ENCODE measurements around the gene RAB3A.
"Not testable (repeated sequence)": the region's sequence is repeated elsewhere in the genome, so short reads cannot be mapped to it uniquely, and the experiment has no call there.

The RAB3A gene

DNA sequence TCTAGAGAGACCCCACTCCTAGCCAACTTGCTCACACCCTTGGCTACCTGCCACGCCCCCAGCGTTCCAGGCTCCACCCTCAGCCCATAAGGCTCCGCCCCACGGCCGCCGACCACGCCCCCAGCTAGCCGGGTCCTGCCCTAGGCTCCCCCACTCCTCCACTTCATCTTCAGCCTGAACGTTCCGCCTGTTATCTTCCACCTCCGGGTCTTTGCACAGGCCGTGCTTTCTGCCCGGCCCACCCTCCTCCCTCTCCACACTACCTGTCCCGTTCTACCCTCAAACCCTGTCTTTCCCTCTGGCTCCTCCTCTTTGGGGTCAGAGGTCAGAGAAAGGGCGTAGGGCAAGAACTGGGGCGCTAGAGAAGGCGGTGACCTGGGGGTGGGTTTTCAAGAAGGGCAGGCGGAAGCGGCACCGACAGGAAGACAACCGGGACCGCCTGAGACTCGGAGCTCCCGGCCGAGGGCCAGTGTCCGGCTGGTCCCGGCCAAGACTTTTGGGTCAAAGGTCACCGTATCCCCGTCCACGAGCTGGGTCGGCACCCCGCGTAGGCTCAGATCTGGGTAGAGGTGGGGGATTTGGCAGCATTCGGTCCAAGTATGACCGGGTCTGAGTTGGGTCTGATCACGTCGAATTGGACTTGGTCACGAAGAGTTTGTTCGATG, 20.1 kb upstream of the RAB3A start:
- DNase-seq (ENCODE audit: low read depth), result no peak

DNA sequence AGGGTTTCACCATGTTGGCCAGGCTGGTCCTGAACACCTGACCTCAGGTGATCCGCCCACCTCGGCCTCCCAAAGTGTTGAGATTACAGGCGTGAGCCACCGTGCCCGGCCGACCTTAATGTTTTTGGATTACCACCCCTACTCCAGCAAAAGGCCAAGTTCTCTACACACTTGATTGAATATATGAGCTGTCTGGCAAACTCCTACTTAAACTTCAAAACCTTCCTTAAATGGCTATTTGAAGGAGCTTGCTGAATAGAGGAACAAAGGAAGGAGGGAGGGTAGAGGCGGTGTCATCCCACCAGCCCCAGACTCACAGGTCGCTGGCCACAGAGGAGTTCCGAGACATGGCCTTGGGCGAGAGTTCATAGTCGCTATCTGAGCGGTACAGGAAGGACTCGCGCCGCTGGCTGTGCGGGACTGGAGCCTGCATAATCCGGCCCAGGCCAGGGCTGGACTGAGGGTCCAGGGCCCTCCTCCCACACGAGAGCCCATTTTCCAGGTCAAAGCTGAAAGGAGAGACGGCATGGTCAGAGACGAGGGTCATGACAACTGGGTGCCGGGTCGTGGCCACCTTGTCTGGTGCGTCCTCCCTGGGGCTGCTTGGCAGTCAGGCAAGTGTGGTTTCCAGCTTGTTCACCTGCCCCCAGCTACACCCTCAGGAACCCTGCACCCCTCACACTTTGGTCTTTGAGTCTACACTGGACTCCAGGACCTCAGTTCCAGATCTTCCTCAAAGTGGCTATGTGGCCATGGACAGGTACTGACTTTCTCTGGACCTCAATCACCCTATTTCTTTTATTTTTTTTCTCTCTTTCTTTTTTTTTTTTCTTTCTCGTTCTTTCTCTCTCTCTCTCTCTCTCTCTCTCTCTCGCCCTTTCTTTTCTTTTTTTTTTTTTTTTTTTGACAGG, 18.2 kb upstream of the RAB3A start:
- DNase-seq (ENCODE audit: low read depth), result no peak

DNA sequence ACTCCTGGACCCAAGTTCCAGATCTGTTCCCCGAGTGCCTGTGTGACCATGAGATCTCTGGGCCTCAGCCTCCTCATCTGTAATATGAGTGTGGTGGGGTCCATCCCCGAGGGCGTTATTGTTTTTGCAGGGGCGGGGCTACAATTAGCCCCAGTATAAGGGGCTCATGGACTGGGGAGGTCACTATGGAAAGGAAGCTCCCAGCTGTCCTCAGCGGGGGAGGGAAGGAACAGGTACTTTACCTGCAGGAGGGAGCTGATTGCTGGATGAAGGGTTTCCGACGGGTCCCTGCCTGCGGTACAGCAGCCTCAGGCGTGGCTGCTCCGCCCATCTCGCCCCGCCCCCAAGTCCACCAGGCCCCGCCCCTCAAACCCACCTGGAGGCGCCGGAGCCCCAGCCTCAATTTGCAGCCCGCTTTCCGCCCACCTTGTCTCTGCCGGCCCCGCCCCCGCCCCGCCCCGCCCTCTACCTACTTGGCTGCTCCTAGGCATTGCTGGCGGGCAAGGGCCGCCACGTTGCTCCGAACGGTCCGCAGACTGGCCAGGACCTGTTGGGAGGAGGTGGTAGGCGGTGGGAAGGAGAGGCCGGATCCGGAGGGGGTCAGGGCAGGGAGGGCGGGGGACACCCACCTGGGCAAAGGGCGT, 16.9 kb upstream of the RAB3A start:
- DNase-seq (ENCODE audit: low read depth), result no peak

DNA sequence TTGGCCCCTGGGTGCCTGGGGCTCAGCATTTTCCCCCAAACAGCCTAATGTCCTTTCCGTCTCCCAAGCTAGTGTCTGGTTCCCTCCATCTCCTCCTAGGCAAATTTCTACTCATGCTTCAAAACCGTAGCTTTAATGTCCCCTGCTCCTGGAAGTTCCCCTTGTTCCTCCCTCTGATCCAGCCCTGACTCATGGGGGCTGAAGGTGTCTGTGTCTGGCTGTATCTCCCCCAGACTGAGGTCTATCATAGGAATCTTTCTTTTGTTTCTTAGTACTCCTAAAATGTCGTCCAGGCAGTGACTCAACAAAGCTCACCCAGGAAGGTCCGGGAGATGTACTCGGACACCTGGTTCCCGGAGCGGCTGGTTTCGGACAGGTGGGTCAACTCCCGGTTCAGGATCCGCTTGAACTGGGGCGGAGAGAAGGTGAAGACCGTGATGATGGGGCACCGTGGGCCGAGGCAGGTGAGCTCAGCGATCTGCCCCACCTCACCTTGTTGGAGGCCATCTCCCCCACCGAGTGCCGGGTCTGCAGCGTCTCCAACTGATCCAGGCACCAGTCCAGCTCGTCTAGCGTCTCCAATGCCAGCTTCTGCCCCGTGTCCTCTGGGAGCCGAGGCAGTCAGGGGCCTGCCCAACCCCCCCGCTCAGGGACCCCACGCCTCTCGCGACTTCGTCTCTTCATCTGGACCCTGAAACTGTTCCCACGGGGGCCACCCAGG, 16.2 kb upstream of the RAB3A start:
- DNase-seq (ENCODE audit: low read depth), result no peak

DNA sequence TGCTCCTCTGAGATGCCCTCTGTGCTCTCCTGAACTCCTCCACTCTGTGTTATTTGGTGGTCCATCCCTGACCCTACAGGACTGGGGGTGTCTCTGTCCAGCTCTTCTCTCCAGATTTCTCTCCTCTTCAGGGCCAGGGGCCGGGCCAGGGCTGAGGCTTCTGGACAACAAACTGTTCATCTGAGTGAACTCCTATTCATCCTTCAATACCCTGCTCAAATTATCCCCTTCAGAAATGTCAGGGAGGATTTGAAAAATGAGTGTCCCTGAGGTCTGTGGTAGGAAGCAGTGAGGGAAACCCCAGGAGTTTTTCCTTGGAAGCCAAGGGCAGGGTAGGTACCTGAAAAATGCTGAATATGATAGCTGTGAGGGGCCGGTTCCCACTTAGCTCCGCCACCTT, 14.8 kb upstream of the RAB3A start:
- DNase-seq (ENCODE audit: low read depth), result no peak

DNA sequence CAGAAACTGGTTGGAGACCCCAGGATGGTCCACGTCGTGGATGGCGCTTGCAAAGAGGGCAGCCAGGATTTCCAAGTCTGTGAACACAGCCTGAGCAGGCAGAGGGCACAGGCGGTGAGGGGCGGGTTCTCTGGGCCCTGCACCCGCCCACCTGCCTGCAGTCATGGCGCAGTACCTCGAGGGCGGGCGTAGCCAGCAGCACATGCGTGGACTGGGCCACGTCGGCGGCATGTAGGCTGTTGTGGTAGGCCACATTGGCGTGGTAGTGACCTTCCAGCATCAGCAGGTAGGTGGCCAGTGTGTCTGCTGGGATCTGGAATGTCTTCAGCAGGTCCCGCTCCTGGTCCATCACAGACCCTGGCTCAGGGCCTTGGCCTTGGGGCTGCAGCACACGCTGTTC, 14.3 kb upstream of the RAB3A start:
- DNase-seq (ENCODE audit: low read depth), result no peak

DNA sequence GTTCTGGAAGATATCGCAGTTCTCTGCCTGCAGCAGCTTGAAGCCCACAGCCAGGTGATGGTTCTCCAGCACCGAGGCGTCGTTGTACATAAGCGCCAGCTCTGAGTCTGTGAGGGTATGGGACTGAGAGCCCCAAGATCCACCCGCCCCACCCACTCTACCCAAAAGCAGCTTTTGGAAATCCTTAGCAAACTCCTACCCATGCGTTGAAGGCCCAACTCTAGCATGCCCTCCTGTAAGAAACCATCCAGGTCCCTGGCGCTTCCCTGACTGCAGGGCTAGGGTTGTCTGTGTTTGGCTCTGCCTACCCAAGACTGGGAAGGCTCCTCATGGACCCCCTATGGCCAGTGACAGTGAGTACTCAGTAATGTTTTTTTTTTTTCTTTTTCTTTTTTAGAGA, 12.9 kb upstream of the RAB3A start:
- no peak for DNase-seq (ENCODE audit: low read depth)

DNA sequence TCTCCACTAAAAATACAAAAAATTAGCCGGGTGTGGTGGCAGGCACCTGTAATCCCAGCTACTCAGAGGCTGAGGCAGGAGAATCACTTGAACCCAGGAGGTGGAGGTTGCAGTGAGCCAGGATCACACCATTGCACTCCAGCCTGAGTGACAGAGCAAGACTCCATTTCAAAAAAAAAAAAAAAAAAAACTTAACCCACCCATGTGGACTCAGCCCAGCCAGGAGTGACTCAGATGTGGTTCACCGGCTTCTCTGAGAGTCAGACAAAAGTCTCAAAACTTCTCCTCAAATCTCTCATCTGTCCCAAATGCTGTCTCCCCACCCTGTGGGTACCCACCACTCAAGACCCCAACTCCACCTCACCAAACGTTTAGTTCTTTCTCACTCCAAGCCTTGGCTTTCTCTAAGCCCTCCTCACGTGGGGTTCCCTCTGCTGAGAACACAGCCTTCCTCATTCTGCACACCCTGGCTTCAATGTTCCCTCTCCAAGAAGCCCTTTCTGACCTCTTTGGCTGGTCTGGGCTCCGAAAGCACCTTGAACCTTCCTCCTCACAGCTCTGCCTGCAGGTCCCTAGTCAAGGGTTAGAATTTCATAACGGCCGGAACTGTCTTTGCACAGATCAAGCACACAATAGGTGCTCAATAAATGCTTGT, 11.1 kb upstream of the RAB3A start:
- DNase-seq (ENCODE audit: low read depth), result no peak

DNA sequence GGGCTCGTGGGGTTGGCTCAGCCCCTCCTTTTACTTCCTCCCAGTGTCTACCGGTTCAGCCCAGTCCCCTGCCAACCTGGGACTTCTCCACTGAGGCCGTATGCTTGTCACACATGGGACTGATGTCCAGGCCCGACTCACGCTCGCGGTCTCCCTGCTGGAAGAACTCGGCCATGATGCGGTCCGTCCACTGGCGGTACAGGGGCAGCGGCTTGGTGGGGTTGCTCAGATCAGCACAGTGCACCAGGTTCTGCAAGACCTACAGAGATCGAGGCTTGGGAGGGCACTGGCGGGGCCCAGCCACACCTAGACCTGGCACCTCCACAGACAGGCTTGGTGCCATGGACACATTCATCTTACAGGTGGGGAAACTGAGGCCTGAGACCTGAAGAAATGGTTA, 7.8 kb upstream of the RAB3A start:
- no peak for DNase-seq (ENCODE audit: low read depth)

DNA sequence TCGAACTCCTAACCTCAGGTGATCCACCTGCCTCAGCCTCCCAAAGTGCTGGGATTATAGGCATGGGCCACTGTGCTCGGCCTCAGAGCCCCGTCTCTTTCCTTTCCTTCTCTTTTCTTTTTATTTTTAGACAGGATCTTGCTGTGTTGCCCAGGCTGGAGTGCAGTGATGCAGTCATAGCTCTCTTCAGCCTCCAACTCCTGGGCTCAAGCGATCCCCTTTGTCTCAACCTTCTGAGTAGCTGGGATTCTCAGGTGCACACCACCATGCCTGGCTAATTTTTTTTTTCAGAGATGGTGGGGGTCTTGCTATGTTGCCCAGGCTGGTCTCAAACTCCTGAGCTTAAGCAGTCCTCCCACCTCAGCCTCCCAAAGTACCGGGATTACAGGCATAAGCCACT, 6.1 kb upstream of the RAB3A start:
- DNase-seq (ENCODE audit: low read depth), result not testable (repeated sequence)

DNA sequence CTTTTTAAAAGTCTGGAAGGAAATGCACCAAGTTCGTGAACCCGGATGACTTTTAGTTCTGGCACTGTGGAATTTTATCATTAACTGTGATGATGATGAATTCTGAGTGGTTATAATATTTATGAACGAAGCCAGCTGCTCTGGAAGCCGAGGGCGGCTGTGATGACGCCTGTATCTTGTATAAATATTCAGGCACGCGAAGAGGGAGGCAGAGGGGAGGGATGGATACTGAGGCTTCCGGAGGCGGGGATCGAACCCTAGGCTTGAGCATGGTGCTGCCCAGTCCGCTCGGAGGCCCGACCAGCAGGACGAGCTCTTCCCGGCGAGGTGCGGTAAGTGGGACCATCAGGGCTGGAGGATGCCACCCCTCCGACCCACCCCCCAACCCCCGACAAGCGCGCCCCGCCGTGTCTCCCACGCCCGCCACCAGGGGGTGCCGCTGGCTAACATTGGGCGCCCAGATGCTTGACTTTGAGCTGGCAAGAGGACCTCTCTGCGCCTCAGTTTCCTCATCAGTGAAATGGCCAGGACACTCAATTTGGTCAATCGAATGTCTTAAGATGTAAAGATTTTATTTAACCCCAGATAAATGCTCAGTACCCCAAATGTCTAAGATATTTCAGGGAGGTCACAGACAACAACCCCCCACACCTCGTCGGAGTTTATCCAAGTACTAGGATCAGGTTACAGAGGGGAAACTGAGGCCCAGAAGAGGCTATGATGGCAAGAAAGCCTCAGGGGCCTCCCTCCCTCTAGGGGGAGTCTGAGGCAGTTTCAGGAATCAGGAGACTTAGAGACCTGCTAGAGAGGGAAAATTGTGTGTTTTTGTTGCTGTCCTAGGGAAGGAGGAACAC, 4.5 kb upstream of the RAB3A start:
- peak; percentile 61 for DNase-seq (ENCODE audit: low read depth)

DNA sequence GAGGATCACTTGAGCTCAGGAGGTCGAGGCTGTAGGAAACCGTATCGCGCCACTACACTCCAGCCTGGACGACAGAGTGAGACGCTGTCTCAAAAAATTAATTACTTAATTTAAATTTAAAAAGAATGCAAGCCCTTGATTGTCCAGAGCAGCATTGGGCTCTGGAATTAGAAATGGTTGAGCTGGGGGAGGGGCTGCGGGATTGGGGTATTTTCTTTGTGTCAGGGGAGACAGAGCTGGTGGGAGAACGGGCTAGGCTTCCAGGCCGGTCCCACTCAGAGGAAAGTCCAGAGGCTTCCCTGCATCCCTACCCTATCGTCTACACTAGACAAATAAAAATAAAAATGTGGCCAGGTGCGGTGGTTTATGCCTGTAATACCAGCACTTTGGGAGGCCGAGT, 2.2 kb upstream of the RAB3A start:
- no peak for DNase-seq (ENCODE audit: low read depth)

DNA sequence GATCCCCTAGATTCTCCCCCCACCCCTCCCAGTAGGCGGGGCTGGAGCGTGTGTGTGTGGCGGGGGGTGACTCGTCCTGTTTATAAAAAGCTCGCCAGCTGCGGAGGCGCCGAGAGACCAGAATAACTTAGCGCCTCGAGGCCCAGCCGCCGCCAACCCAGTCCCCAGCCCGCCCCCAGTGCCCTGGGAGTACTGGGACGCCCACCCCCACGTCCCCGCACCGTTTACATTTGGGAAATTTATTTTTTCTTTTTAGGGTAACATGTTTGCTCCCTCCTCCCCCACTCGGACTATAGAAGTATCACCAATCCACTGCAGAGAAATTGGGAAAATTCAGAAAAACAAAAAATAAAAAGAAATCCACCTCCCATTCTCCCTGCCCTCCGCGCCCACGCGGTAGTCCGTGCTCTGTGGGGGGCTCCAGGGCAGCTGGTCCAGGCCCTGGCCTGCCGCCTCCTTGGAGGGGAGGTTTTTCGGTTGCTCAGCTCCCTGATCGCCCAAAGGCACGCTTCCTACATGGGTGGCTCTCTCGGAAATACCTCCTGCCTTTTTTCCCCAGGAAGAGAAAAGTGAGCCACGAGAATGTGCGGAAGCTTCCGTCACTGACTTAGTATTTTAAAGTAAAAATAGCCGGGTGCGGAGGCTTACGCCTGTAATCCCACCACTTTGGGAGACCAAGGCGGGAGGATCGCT, 1.5 kb upstream of the RAB3A start:
- DNase-seq (ENCODE audit: low read depth), result no peak

DNA sequence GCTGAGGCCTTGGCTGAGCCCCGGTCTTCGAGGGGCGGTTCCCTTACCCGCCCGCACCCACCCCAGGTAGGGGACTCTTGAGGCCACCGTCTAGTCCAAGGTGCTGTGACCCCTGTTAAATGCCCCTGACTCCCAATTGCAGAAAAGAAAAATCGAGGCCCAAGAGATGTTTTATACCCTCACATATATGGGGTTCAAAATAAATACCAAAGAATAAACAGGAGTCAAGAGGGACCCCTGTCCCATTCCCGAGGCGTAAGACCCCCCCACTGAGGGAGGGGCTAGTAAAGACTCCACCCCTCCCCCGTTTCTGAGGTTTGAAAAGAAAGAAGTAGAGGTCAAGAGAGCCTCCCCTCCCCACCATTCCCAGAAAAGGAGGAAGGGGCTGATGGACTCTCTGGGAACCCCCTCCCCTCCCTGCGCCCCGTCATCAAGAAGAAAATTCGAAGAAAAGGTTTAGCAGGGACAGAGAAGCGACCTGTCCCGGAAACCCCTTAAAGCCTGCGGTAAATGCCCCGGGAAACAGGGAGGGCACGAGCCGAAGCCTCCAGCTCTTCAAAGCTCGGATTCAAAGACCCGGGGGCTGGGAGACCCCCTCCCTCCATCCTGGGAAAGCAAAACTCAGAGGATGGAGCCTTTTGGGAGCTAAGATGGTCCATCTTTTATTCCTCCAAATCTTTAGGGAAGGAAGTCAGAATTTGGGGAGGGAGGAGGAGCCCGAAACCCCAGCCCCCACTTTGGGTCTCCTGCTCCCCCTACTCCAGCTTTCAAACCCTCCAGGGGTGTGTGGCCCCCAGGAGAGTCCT, 755 bp upstream of the RAB3A start:
- no peak for DNase-seq (ENCODE audit: low read depth)

DNA sequence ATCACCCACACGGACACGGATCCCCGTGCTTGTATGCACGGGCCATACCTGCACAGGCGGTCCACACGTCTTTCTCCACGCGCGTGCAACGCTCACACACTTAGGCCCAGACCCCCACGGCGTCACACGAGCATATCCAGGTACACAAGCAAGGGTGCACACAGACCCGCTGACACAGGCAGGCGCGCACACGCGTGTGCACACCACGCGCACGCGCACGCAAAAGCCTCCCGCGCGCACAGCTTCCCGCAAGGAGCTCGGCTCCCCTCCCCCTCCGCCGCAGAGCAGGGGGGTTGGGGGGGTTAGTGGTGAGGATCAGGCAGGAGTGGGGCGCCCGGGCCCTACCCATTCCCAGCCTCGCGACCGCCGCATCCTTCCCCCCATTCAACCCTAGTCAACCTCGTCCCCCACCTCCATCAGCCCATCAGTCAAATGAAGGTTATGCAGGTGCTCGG, 407 bp downstream of the RAB3A start:
- no peak for DNase-seq (ENCODE audit: low read depth)

DNA sequence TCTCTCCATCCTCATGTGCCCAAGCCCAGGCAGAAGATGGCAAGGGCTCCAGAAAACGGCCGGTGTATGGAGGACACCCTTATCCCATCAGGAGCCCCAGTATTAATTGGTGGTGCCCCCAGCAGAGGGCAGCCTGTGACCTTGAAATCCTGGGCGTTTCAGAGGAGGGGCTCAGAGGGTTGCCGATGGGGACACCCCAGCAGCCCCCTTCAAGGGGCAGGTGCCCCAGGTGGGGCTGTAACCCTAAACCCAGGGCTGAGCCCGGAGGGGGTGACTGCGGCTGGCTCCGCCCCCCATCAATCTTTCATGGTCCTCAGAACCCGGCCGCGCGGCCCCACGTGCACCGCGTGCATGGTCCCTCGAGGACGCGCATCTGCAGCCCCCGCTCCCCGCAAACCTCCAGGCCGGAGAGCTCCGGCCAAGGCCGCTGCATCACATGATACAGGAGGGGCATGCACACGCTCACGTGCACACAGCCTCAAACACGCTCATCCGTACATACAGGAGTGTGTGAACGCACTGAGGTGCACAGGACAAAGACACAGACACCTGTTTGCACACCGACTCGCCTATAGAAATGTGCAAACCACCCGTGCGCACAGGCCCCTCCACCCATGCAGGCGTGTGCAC, 949 bp downstream of the RAB3A start:
- no peak for DNase-seq (ENCODE audit: low read depth)

DNA sequence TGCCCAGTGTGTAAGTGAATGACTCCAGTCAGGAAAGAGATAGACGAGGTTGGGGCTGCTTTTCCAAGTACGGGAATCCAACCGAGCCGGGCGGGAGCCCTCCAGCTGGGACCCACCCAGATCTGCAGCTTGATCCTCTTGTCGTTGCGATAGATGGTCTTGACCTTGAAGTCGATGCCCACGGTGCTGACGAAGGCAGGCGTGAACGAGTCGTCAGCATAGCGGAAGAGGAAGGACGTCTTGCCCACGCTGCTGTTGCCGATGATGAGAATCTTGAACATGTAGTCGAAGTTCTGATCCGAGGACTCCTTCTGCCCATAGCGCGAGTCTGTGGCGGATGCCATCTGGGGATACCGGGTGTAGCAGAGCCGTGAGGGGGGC, 1.5 kb downstream of the RAB3A start:
- DNase-seq (ENCODE audit: low read depth), result no peak

DNA sequence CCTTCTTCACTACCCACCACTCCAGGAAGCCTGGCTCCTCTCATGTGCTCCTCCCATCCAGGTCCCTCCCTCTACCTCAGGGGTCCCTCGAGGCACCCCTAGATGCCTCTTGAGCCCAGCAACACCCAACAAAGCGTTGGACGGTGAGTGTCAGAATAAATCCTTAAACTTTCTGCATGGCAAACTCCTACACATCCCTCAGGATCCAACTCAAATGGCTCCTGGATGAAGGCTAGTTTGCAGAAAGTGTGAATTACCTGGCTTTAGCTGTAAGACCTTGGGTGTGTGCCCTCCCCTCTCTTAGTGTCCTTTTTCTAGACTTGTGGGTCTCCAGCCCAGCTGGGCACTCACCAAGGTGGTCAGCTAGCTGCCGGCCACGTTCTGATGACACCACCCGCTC, 5.5 kb downstream of the RAB3A start:
- no peak for DNase-seq (ENCODE audit: low read depth)

DNA sequence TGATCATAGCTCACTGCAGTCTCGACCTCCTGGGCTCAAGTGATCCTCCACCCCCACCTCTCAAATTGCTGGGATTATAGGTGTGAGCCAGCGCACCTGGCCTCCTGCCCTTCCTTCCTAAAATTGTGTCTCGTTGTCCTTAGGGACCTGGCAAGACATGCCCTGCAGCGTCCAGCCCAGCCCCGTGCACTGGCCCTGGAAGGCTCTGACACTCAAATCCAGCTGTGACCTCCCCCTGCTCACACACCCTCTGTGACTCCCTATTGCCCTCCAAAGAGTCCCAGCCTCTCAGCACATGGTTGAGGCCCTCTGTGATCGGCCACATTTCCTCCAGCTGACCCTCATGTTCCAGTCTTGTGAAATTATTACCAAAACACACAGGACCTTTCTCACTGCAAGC, 5.9 kb downstream of the RAB3A start:
- no peak for DNase-seq (ENCODE audit: low read depth)

All from GM04503 (cell line).